ENCODE measurements around the gene SLC6A13. TPM values are rescaled to one million over a fixed set of nuclear protein-coding genes. Genes with fewer than 3 reads are reported as not detected.
"Not testable (repeated sequence)": the region's sequence is repeated elsewhere in the genome, so short reads cannot be mapped to it uniquely, and the experiment has no call there.

SLC6A13 gene
- total RNA-seq, 1 experiment from 2014 or later, result not detected

- TF ChIP-seq CTCF (conservative IDR thresholded peaks at IDR 0.05; ENCODE audit: low read depth, low read length) (no peak), EZH2 (IDR thresholded peaks at IDR 0.05; ENCODE audit: borderline replicate concordance, low read depth, low read length, poor library complexity, severe bottlenecking) (no peak)
- no peak overlapping the region for H3K27ac ChIP-seq (ENCODE audit: low read depth, low read length, poor library complexity, severe bottlenecking)
- DNase-seq (ENCODE audit: low spot score), result no peak
- H3K9me3 ChIP-seq (ENCODE audit: low read depth, low read length, poor library complexity, severe bottlenecking), result no peaks in the 10 kb centered on the region
- intact Hi-C loops (cut with micrococcal nuclease; ENCODE audit: unreplicated experiment), result no loop called here
- H3K4me3 ChIP-seq (ENCODE audit: low read depth, low read length, poor library complexity, severe bottlenecking), result no peak overlapping the region
- H3K27me3 ChIP-seq (replicated peaks; ENCODE audit: insufficient read depth, low read depth, low read length, poor library complexity), result peaks cover 7% of the 10 kb centered on the region
- CTCF ChIA-PET, result interaction anchor here (0.5 to 1.0 kb wide), 3 partner anchors 14 to 65 kb away, joined by 3 to 5 read pairs (median 4); no protein-coding TSS in a partner anchor
- H3K4me1 ChIP-seq (ENCODE audit: insufficient read depth, low read length, poor library complexity, severe bottlenecking), result no peaks in the 10 kb centered on the region
- POLR2A ChIA-PET (ENCODE audit: low non-redundant PET), result no interaction called here
- BruUV-seq (replicated peaks), result no TSS peak
- H3K36me3 ChIP-seq (ENCODE audit: insufficient read depth, low read length, poor library complexity, severe bottlenecking), result no peaks in the 10 kb centered on the region
These were observed 43.7 kb downstream of the SLC6A13 start for GRCh38 chr12:218728-219590.

GRCh38 chr12:218221-218620 is 44.4 kb downstream of the SLC6A13 start:
- Histone ChIP-seq H3K27ac (ENCODE audit: low read depth, low read length, poor library complexity, severe bottlenecking) (no peak overlapping the region), H3K36me3 (ENCODE audit: insufficient read depth, low read length, poor library complexity, severe bottlenecking) (no peaks in the 10 kb centered on the region), H3K4me1 (ENCODE audit: insufficient read depth, low read length, poor library complexity, severe bottlenecking) (no peaks in the 10 kb centered on the region), H3K9me3 (ENCODE audit: low read depth, low read length, poor library complexity, severe bottlenecking) (no peaks in the 10 kb centered on the region), H3K4me3 (ENCODE audit: low read depth, low read length, poor library complexity, severe bottlenecking) (no peak overlapping the region), H3K27me3 (replicated peaks; ENCODE audit: insufficient read depth, low read depth, low read length, poor library complexity) (peaks cover 14% of the 10 kb centered on the region)
- POLR2A ChIA-PET (ENCODE audit: low non-redundant PET), result no interaction called here
- intact Hi-C loops (cut with micrococcal nuclease; ENCODE audit: unreplicated experiment), result no loop called here
- no TSS peak for BruUV-seq (replicated peaks)
- TF ChIP-seq CTCF (conservative IDR thresholded peaks at IDR 0.05; ENCODE audit: low read depth, low read length) (no peak), EZH2 (IDR thresholded peaks at IDR 0.05; ENCODE audit: borderline replicate concordance, low read depth, low read length, poor library complexity, severe bottlenecking) (no peak)
- CTCF ChIA-PET, result no interaction called here
- DNase-seq (ENCODE audit: low spot score), result no peak

- POLR2A ChIA-PET (ENCODE audit: low non-redundant PET); H3K27ac ChIP-seq (ENCODE audit: low read depth, low read length, poor library complexity, severe bottlenecking); DNase-seq (ENCODE audit: low spot score); CTCF ChIA-PET; H3K4me1 ChIP-seq (ENCODE audit: insufficient read depth, low read length, poor library complexity, severe bottlenecking); intact Hi-C loops (cut with micrococcal nuclease; ENCODE audit: unreplicated experiment); H3K36me3 ChIP-seq (ENCODE audit: insufficient read depth, low read length, poor library complexity, severe bottlenecking); H3K4me3 ChIP-seq (ENCODE audit: low read depth, low read length, poor library complexity, severe bottlenecking); BruUV-seq (replicated peaks); H3K9me3 ChIP-seq (ENCODE audit: low read depth, low read length, poor library complexity, severe bottlenecking): not testable (repeated sequence)
- H3K27me3 ChIP-seq (replicated peaks; ENCODE audit: insufficient read depth, low read depth, low read length, poor library complexity), result peaks cover 17% of the 10 kb centered on the region
These were observed 45.6 kb downstream of the SLC6A13 start for GRCh38 chr12:217029-217428.

- intact Hi-C loops (cut with micrococcal nuclease; ENCODE audit: unreplicated experiment), result no loop called here
- CTCF ChIA-PET, result no interaction called here
These were observed 47.5 kb downstream of the SLC6A13 start for GRCh38 chr12:215116-215515.

More at GRCh38 chr12:215116-215515, 47.5 kb downstream of the SLC6A13 start:
- Histone ChIP-seq H3K36me3 (ENCODE audit: insufficient read depth, low read length, poor library complexity, severe bottlenecking) (no peaks in the 10 kb centered on the region), H3K4me3 (ENCODE audit: low read depth, low read length, poor library complexity, severe bottlenecking) (no peak overlapping the region), H3K27me3 (replicated peaks; ENCODE audit: insufficient read depth, low read depth, low read length, poor library complexity) (peaks cover 17% of the 10 kb centered on the region), H3K27ac (ENCODE audit: low read depth, low read length, poor library complexity, severe bottlenecking) (no peak overlapping the region), H3K4me1 (ENCODE audit: insufficient read depth, low read length, poor library complexity, severe bottlenecking) (no peaks in the 10 kb centered on the region), H3K9me3 (ENCODE audit: low read depth, low read length, poor library complexity, severe bottlenecking) (no peaks in the 10 kb centered on the region)
- no peak for DNase-seq (ENCODE audit: low spot score)
- no TSS peak for BruUV-seq (replicated peaks)
- POLR2A ChIA-PET (ENCODE audit: low non-redundant PET), result no interaction called here
- TF ChIP-seq CTCF (conservative IDR thresholded peaks at IDR 0.05; ENCODE audit: low read depth, low read length) (no peak), EZH2 (IDR thresholded peaks at IDR 0.05; ENCODE audit: borderline replicate concordance, low read depth, low read length, poor library complexity, severe bottlenecking) (no peak)
